Activated T-cell treated with anti-CD3 and anti-CD28 coated beads, Interleukin-2, amount 50 U/mL, for 4 hours (primary cell): ENCODE data around the gene SNRPD2. TPM values are rescaled to one million over a fixed set of nuclear protein-coding genes. Genes with fewer than 3 reads are reported as not detected.

Experiments
- ATAC-seq, 2 donors: fragments of 200-7000 bp; cut with Tn5 transposase; one replicate each; pipeline ENCODE4 v1.10.0; 2021
- DNase-seq: peaks from one replicate; pipeline ENCODE4 v3.0.0-alpha.2; 2020
- H3K27me3 Mint-ChIP-seq: one replicate; pipeline ENCODE4 v1.8.0; 2021; ENCODE audit warnings: low read depth, mixed read lengths
- H3K36me3 Mint-ChIP-seq: one replicate; pipeline ENCODE4 v1.8.0; 2022; ENCODE audit warnings: mixed read lengths; ENCODE audit not compliant: insufficient read depth
- H3K4me1 Mint-ChIP-seq: one replicate; pipeline ENCODE4 v1.8.0; 2021; ENCODE audit warnings: low read depth, mixed read lengths
- H3K4me3 Mint-ChIP-seq: one replicate; pipeline ENCODE4 v1.8.0; 2021; ENCODE audit warnings: mild to moderate bottlenecking, moderate library complexity, mixed read lengths
- H3K9me3 Mint-ChIP-seq: one replicate; pipeline ENCODE4 v1.8.0; 2021; ENCODE audit warnings: mixed read lengths
- total RNA-seq, 3 donors: library from RNA; stranded (reverse); gene quantifications; one replicate each; pipeline ENCODE4 v1.2.1, GENCODE V29; 2021

Gene SNRPD2
- total RNA-seq, 3 donors from 2014 or later = 903 to 949 (median 911) TPM

- no peaks in the 10 kb centered on the region for H3K9me3 Mint-ChIP-seq
- no peaks in the 10 kb centered on the region for H3K36me3 Mint-ChIP-seq
- DNase-seq = no peak
- no peaks in the 10 kb centered on the region for H3K4me1 Mint-ChIP-seq
- no peak for ATAC-seq
- no peaks in the 10 kb centered on the region for H3K27me3 Mint-ChIP-seq
- no peak overlapping the region for H3K4me3 Mint-ChIP-seq
Measured at GRCh38 chr19:45653634-45654033, 38.1 kb downstream of the SNRPD2 start.

DNA sequence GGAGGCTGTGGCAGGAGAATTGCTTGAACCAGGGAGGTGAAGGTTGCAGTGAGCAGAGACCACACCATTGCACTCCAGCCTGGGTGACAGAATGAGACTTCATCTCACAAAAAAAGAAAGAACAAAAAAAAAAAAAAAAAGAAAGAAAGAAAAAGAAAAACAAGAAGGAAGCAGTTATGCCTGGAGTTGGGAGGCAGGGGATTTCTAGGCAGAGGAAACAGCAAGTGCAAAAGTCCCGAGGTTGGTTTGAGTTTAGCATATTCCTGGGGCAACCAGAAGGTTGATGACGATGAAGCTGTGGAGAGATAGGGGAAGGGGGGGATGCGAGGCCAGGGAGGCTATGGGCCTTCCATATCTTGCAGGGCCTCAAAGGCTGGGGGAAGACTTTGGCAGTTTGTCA, 41.0 kb downstream of the SNRPD2 start:
- peaks cover 3% of the 10 kb centered on the region for H3K27me3 Mint-ChIP-seq
- DNase-seq (no peak), ATAC-seq (no peak)
- no peak overlapping the region for H3K4me3 Mint-ChIP-seq
- H3K36me3 Mint-ChIP-seq = no peaks in the 10 kb centered on the region
- H3K9me3 Mint-ChIP-seq = no peaks in the 10 kb centered on the region
- H3K4me1 Mint-ChIP-seq = peaks cover 7% of the 10 kb centered on the region

DNA sequence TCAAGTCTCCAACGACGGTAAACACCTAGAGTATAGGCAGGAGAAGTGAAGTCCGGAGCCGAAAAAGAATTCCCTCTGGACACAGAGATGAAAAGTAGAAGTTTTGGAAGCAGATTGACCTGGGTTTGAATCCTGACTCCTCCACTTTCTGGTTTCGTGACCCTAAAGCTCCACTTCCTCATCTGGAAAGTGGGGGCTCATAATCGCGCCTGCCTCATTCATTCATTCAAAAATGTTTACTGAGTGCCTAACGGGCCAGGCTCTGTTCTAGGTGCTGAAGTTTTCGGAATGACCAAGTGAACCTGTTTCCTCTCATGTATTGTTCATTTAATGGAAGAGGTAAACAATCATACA, 45.4 kb downstream of the SNRPD2 start:
- ATAC-seq (no peak), DNase-seq (no peak)
- Mint-ChIP-seq H3K4me3 (peak overlapping the region; percentile 80), H3K9me3 (peaks cover 2% of the 10 kb centered on the region), H3K36me3 (peaks cover 3% of the 10 kb centered on the region), H3K27me3 (peaks cover 3% of the 10 kb centered on the region), H3K4me1 (peaks cover 24% of the 10 kb centered on the region)

GRCh38 chr19:45645631-45646344, 46.0 kb downstream of the SNRPD2 start:
- DNase-seq (peak; percentile 53), ATAC-seq (peak; percentile 29 to 33)
- Mint-ChIP-seq H3K36me3 (peaks cover 7% of the 10 kb centered on the region), H3K4me1 (peaks cover 29% of the 10 kb centered on the region), H3K27me3 (peaks cover 3% of the 10 kb centered on the region), H3K4me3 (peak overlapping the region; percentile 80), H3K9me3 (peaks cover 7% of the 10 kb centered on the region)

GRCh38 chr19:45645068-45645630, 46.6 kb downstream of the SNRPD2 start:
- H3K27me3 Mint-ChIP-seq = peaks cover 3% of the 10 kb centered on the region
- peak overlapping the region; percentile 80 for H3K4me3 Mint-ChIP-seq
- DNase-seq = no peak
- peaks cover 8% of the 10 kb centered on the region for H3K36me3 Mint-ChIP-seq
- ATAC-seq = no peak
- H3K9me3 Mint-ChIP-seq = peaks cover 8% of the 10 kb centered on the region
- H3K4me1 Mint-ChIP-seq = peaks cover 31% of the 10 kb centered on the region

DNA sequence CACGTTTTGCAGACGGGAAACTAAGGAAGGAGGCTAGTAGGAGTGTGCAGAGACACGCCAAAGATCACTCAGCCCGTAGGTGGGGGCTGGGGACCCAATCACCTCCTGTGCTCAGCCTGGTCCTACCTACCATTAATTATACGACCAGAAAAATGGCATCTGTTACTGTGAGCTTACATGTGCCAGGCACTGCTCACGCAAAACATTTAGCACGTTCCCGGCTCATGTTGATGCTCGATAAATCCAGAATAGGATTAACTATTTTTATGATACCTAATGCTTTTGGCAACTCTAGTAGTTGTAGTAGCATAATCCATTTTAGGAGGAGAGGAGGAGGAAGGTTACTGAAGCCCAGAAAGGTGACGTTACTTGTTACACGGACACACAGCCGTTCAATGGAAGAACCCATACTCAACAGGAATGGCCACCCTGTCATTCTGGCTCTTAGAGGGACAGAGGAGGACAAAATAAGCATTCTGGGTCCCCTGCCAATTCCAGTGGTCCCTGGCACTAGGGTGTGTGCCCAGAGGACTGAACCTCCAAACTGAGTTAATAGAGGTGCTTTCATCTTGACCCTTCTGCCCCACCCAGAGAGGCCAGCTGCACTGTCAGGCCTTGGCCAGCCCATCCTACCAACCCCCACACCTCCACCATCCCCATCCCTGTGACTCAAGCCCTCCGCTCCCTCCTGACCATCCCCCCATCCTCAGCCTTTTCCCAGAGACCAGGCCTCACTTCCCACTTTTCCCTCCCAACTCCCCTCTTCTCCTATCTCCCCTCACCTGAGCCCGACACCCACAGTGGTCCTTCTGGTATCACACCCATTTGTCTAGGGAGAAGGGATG, 47.6 kb downstream of the SNRPD2 start:
- H3K36me3 Mint-ChIP-seq = peaks cover 8% of the 10 kb centered on the region
- H3K4me1 Mint-ChIP-seq = peaks cover 33% of the 10 kb centered on the region
- ATAC-seq (no peak), DNase-seq (no peak)
- peaks cover 8% of the 10 kb centered on the region for H3K9me3 Mint-ChIP-seq
- no peak overlapping the region for H3K4me3 Mint-ChIP-seq
- peaks cover 3% of the 10 kb centered on the region for H3K27me3 Mint-ChIP-seq

- Mint-ChIP-seq H3K36me3 (peaks cover 12% of the 10 kb centered on the region), H3K9me3 (peaks cover 8% of the 10 kb centered on the region), H3K4me1 (peaks cover 40% of the 10 kb centered on the region), H3K4me3 (peak overlapping the region; percentile 95), H3K27me3 (peaks cover 3% of the 10 kb centered on the region)
- ATAC-seq (peak; percentile 52 to 59), DNase-seq (peak; percentile 95)
Measured at GRCh38 chr19:45643024-45643926, 48.5 kb downstream of the SNRPD2 start.

- Mint-ChIP-seq H3K4me3 (peak overlapping the region; percentile 95), H3K9me3 (peaks cover 8% of the 10 kb centered on the region), H3K36me3 (peaks cover 12% of the 10 kb centered on the region), H3K27me3 (peaks cover 3% of the 10 kb centered on the region), H3K4me1 (peaks cover 39% of the 10 kb centered on the region)
- peak; percentile 7 to 15 for ATAC-seq
- DNase-seq = peak; percentile 44
Measured at GRCh38 chr19:45641274-45642105, 50.3 kb downstream of the SNRPD2 start.

- ATAC-seq (no peak), DNase-seq (peak; percentile 17)
- Mint-ChIP-seq H3K4me3 (peak overlapping the region; percentile 95), H3K4me1 (peaks cover 33% of the 10 kb centered on the region), H3K36me3 (peaks cover 12% of the 10 kb centered on the region), H3K27me3 (no peaks in the 10 kb centered on the region), H3K9me3 (peaks cover 8% of the 10 kb centered on the region)
Measured at GRCh38 chr19:45640849-45641273, 50.9 kb downstream of the SNRPD2 start.

GRCh38 chr19:45638930-45639729, 52.6 kb downstream of the SNRPD2 start, which contains the start of gene EML2:
Gene EML2 (minus strand): TSS chr19:45639397. CDS start chr19:45639376, 21 bp downstream.
- DNase-seq (peak; percentile 37), ATAC-seq (peak; percentile 16 to 18)
- peaks cover 33% of the 10 kb centered on the region for H3K4me1 Mint-ChIP-seq
- H3K4me3 Mint-ChIP-seq = peak within 1 kb of the TSS; percentile 93
- peaks cover 12% of the 10 kb centered on the region for H3K36me3 Mint-ChIP-seq
- peaks cover 8% of the 10 kb centered on the region for H3K9me3 Mint-ChIP-seq
- no peaks in the 10 kb centered on the region for H3K27me3 Mint-ChIP-seq

- peaks cover 13% of the 10 kb centered on the region for H3K36me3 Mint-ChIP-seq
- H3K4me1 Mint-ChIP-seq = peaks cover 23% of the 10 kb centered on the region
- ATAC-seq (no peak), DNase-seq (no peak)
- peaks cover 8% of the 10 kb centered on the region for H3K9me3 Mint-ChIP-seq
- peak overlapping the region; percentile 93 for H3K4me3 Mint-ChIP-seq
- H3K27me3 Mint-ChIP-seq = no peaks in the 10 kb centered on the region
Measured at GRCh38 chr19:45637890-45638667, 53.7 kb downstream of the SNRPD2 start.
